GM18907 (cell line): ENCODE results near the gene TSSK6.

ENCODE experiments used
- ATAC-seq: cut with Tn5 transposase; IDR thresholded peaks from one replicate; pipeline ENCODE4 v1.9.1; 2021; ENCODE audit warnings: mild to moderate bottlenecking, moderate library complexity; ENCODE audit not compliant: unreplicated experiment

Gene TSSK6

GRCh38 chr19:19507354-19507753 lies 8.0 kb downstream of the TSSK6 start:
- no peak for ATAC-seq

- ATAC-seq: no peak
Measured at GRCh38 chr19:19506592-19506991, 8.8 kb downstream of the TSSK6 start.

- ATAC-seq: no peak
Measured at GRCh38 chr19:19505669-19506326, 9.6 kb downstream of the TSSK6 start.

- no peak for ATAC-seq
Measured at GRCh38 chr19:19504754-19505668, 10.3 kb downstream of the TSSK6 start.

GRCh38 chr19:19502808-19503602 lies 12.3 kb downstream of the TSSK6 start:
- ATAC-seq: no peak

GRCh38 chr19:19502281-19502680 lies 13.1 kb downstream of the TSSK6 start:
- ATAC-seq: no peak

- ATAC-seq: no peak
Measured at GRCh38 chr19:19501798-19502197, 13.6 kb downstream of the TSSK6 start.

- no peak for ATAC-seq
Measured at GRCh38 chr19:19500975-19501644, 14.2 kb downstream of the TSSK6 start.

- ATAC-seq: no peak
Measured at GRCh38 chr19:19499272-19499995, 15.9 kb downstream of the TSSK6 start.

- ATAC-seq: no peak
Measured at GRCh38 chr19:19498255-19498991, 16.9 kb downstream of the TSSK6 start.

- no peak for ATAC-seq
Measured at GRCh38 chr19:19495614-19496603, 19.4 kb downstream of the TSSK6 start.

GRCh38 chr19:19493841-19494546 lies 21.4 kb downstream of the TSSK6 start:
- ATAC-seq: no peak

- no peak for ATAC-seq
Measured at GRCh38 chr19:19492026-19492610, 23.2 kb downstream of the TSSK6 start.

- ATAC-seq: no peak
Measured at GRCh38 chr19:19491321-19492025, 23.9 kb downstream of the TSSK6 start.

- no peak for ATAC-seq
Measured at GRCh38 chr19:19490214-19490968, 25.0 kb downstream of the TSSK6 start.

GRCh38 chr19:19489804-19490204 lies 25.5 kb downstream of the TSSK6 start:
- no peak for ATAC-seq
